Endodermal cell (in vitro differentiated cells): ENCODE results near the gene CDH2. TPM values are rescaled to one million over a fixed set of nuclear protein-coding genes. Genes with fewer than 3 reads are reported as not detected.

Source experiments
- DNase-seq: peaks from one replicate; pipeline ENCODE4 v3.0.0-alpha.2; 2017
- H3K27ac ChIP-seq: 2 replicates; pipeline ENCODE4 v1.5.1; 2013; ENCODE audit warnings: mild to moderate bottlenecking, low read depth, low read length, moderate library complexity
- H3K27me3 ChIP-seq: 2 replicates; pipeline ENCODE4 v1.6.1; 2013; ENCODE audit warnings: mild to moderate bottlenecking, low read length, moderate library complexity; ENCODE audit not compliant: insufficient read depth, control insufficient read depth, poor library complexity, severe bottlenecking
- H3K36me3 ChIP-seq: 2 replicates; pipeline ENCODE4 v1.7.0; 2013; ENCODE audit warnings: mild to moderate bottlenecking, low read length, moderate library complexity; ENCODE audit not compliant: control insufficient read depth, insufficient read depth
- H3K4me1 ChIP-seq: one replicate; pipeline ENCODE4 v1.7.0; 2013; ENCODE audit warnings: low read length; ENCODE audit not compliant: control insufficient read depth, insufficient read depth
- H3K4me3 ChIP-seq: 2 replicates; pipeline ENCODE4 v1.5.1; 2013; ENCODE audit warnings: mild to moderate bottlenecking, low read length, moderate library complexity
- H3K9ac ChIP-seq: 2 replicates; pipeline ENCODE4 v1.6.1; 2013; ENCODE audit warnings: mild to moderate bottlenecking, low read length, moderate library complexity; ENCODE audit not compliant: poor library complexity, severe bottlenecking; ENCODE audit errors: extremely low read depth
- H3K9me3 ChIP-seq: 2 replicates; pipeline ENCODE4 v1.6.1; 2013; ENCODE audit warnings: mild to moderate bottlenecking, low read length, moderate library complexity; ENCODE audit not compliant: control insufficient read depth
- H3K27ac Mint-ChIP-seq: 2 replicates; pipeline ENCODE4 v1.8.0; 2020; ENCODE audit warnings: mixed read lengths
- H3K27me3 Mint-ChIP-seq: 2 replicates; pipeline ENCODE4 v1.8.0; 2021; ENCODE audit warnings: mild to moderate bottlenecking, mixed read lengths; ENCODE audit not compliant: insufficient read depth
- H3K36me3 Mint-ChIP-seq: 2 replicates; pipeline ENCODE4 v1.8.0; 2020; ENCODE audit warnings: low read depth, mixed read lengths
- H3K4me1 Mint-ChIP-seq: 2 replicates; pipeline ENCODE4 v1.8.0; 2020; ENCODE audit warnings: mixed read lengths
- H3K4me3 Mint-ChIP-seq: 2 replicates; pipeline ENCODE4 v1.8.0; 2020; ENCODE audit warnings: mild to moderate bottlenecking, moderate library complexity, mixed read lengths
- H3K9me3 Mint-ChIP-seq: 2 replicates; pipeline ENCODE4 v1.8.0; 2020; ENCODE audit warnings: mild to moderate bottlenecking, mixed read lengths
- WGBS, 2 experiments: methylation state at CpG; one replicate each; pipeline versions ENCODE4 v1.1.5 to v1.1.7; 2013; ENCODE audit warnings: missing lambda C conversion rate in 2 of 2, mixed read lengths in 1 of 2; ENCODE audit not compliant: insufficient coverage in 1 of 2, insufficient read length in 1 of 2; 5-methylcytosine and 5-hydroxymethylcytosine counted together
- total RNA-seq, 2 donors: library from RNA; stranded (reverse); fragmentation: NEBNext Ultra II Directional in 1 of 2; extraction: Animal tissue kit (Norgen Biotek cat#: 25700) in 1 of 2; gene quantifications; 2 replicates in 1 of 2; 3 replicates in 1 of 2; pipeline ENCODE4 v1.2.1, GENCODE V29; 2021
- TF ChIP-seq, protein P1 (sequence below): fragments of 200-600 bp; sonication (generic); conservative IDR thresholded peaks from 2 replicates; pipeline ENCODE4 v1.5.0; 2021; ENCODE audit warnings: antibody characterized with exemption, mild to moderate bottlenecking

CDH2 gene
- total RNA-seq, 2 donors from 2014 or later: 486 to 572 TPM

GRCh38 chr18:27942706-27943105 lies 234.2 kb downstream of the CDH2 start:
- TF ChIP-seq, protein P1, sequence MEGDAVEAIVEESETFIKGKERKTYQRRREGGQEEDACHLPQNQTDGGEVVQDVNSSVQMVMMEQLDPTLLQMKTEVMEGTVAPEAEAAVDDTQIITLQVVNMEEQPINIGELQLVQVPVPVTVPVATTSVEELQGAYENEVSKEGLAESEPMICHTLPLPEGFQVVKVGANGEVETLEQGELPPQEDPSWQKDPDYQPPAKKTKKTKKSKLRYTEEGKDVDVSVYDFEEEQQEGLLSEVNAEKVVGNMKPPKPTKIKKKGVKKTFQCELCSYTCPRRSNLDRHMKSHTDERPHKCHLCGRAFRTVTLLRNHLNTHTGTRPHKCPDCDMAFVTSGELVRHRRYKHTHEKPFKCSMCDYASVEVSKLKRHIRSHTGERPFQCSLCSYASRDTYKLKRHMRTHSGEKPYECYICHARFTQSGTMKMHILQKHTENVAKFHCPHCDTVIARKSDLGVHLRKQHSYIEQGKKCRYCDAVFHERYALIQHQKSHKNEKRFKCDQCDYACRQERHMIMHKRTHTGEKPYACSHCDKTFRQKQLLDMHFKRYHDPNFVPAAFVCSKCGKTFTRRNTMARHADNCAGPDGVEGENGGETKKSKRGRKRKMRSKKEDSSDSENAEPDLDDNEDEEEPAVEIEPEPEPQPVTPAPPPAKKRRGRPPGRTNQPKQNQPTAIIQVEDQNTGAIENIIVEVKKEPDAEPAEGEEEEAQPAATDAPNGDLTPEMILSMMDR: no peak
- DNase-seq: no peak
- no peak overlapping the region for H3K9ac ChIP-seq
- H3K36me3 ChIP-seq: peaks cover 4% of the 10 kb centered on the region
- Mint-ChIP-seq H3K4me1 (peaks cover 5% of the 10 kb centered on the region), H3K36me3 (peaks cover 3% of the 10 kb centered on the region), H3K4me3 (no peak overlapping the region), H3K9me3 (peaks cover 3% of the 10 kb centered on the region), H3K27me3 (no peaks in the 10 kb centered on the region), H3K27ac (no peak overlapping the region)
- no peaks in the 10 kb centered on the region for H3K27me3 ChIP-seq
- H3K27ac ChIP-seq: peak overlapping the region; percentile 16
- H3K9me3 ChIP-seq: no peaks in the 10 kb centered on the region
- no peak overlapping the region for H3K4me3 ChIP-seq
- no peaks in the 10 kb centered on the region for H3K4me1 ChIP-seq
- WGBS, 2 experiments: 92 to 93% methylated on average over 2 to 6 of the region's 6 CpGs

GRCh38 chr18:27931535-27931934 lies 245.4 kb downstream of the CDH2 start:
- H3K9ac ChIP-seq: no peak overlapping the region
- no peaks in the 10 kb centered on the region for H3K27me3 ChIP-seq
- Mint-ChIP-seq H3K27ac (no peak overlapping the region), H3K9me3 (peaks cover under 1% of the 10 kb centered on the region), H3K36me3 (no peaks in the 10 kb centered on the region), H3K27me3 (no peaks in the 10 kb centered on the region), H3K4me3 (no peak overlapping the region), H3K4me1 (no peaks in the 10 kb centered on the region)
- no peak overlapping the region for H3K27ac ChIP-seq
- TF ChIP-seq, protein P1: no peak
- no peaks in the 10 kb centered on the region for H3K4me1 ChIP-seq
- H3K4me3 ChIP-seq: no peak overlapping the region
- no peak for DNase-seq
- no peaks in the 10 kb centered on the region for H3K9me3 ChIP-seq
- 83 to 87% methylated on average over 2 to 3 of the region's 3 CpGs for WGBS, 2 experiments
- no peaks in the 10 kb centered on the region for H3K36me3 ChIP-seq

- H3K36me3 Mint-ChIP-seq: no peaks in the 10 kb centered on the region
- Histone ChIP-seq H3K27me3 (no peaks in the 10 kb centered on the region), H3K4me1 (peaks cover 3% of the 10 kb centered on the region), H3K36me3 (no peaks in the 10 kb centered on the region), H3K9ac (peak overlapping the region; percentile 4), H3K4me3 (peak overlapping the region; percentile 14), H3K27ac (peak overlapping the region; percentile 96), H3K9me3 (no peaks in the 10 kb centered on the region)
- WGBS, 2 experiments: 80 to 82% methylated on average over 5 of the region's 5 CpGs
- TF ChIP-seq, protein P1: no peak
- no peak overlapping the region for H3K4me3 Mint-ChIP-seq
- H3K4me1 Mint-ChIP-seq: peaks cover 26% of the 10 kb centered on the region
- no peak for DNase-seq
- H3K9me3 Mint-ChIP-seq: peaks cover 5% of the 10 kb centered on the region
- H3K27me3 Mint-ChIP-seq: no peaks in the 10 kb centered on the region
- H3K27ac Mint-ChIP-seq: no peak overlapping the region
These were observed 254.2 kb downstream of the CDH2 start for GRCh38 chr18:27922780-27923179.
